KMS-11 (cell line): ENCODE measurements around the gene HDAC3.

Source experiments
- H2AFZ ChIP-seq: fragments of 200-600 bp; sonication (generic); 2 replicates; pipeline ENCODE4 v1.6.1; 2016; ENCODE audit warnings: antibody characterized with exemption, mixed run types, low read depth
- H3K27ac ChIP-seq: fragments of 200-600 bp; sonication (generic); 2 replicates; pipeline ENCODE4 v1.6.1; 2016; ENCODE audit warnings: mild to moderate bottlenecking, mixed run types
- H3K27me3 ChIP-seq: fragments of 200-600 bp; sonication (generic); 2 replicates; pipeline ENCODE4 v1.6.1; 2017; ENCODE audit warnings: mild to moderate bottlenecking, low read depth, mixed run types, moderate library complexity; ENCODE audit not compliant: insufficient read depth
- H3K36me3 ChIP-seq: fragments of 200-600 bp; sonication (generic); 2 replicates; pipeline ENCODE4 v1.6.1; 2017; ENCODE audit warnings: mild to moderate bottlenecking, mixed run types; ENCODE audit not compliant: insufficient read depth
- H3K4me1 ChIP-seq: fragments of 200-600 bp; sonication (generic); 2 replicates; pipeline ENCODE4 v1.6.1; 2016; ENCODE audit warnings: mild to moderate bottlenecking, low read depth, mixed run types; ENCODE audit not compliant: poor library complexity, severe bottlenecking
- H3K4me2 ChIP-seq: fragments of 200-600 bp; sonication (generic); 2 replicates; pipeline ENCODE4 v1.7.0; 2016; ENCODE audit warnings: mild to moderate bottlenecking, mixed run types
- H3K4me3 ChIP-seq: fragments of 200-600 bp; sonication (generic); IDR thresholded peaks from 2 replicates; pipeline ENCODE4 v1.6.1; 2017; ENCODE audit warnings: low read depth, low read length, mixed read lengths; ENCODE audit not compliant: insufficient read depth
- H3K79me2 ChIP-seq: fragments of 200-600 bp; sonication (generic); 2 replicates; pipeline ENCODE4 v1.6.1; 2016; ENCODE audit warnings: low read depth, mixed run types; ENCODE audit not compliant: insufficient read depth
- H3K9ac ChIP-seq: fragments of 200-600 bp; sonication (generic); 2 replicates; pipeline ENCODE4 v1.6.1; 2016; ENCODE audit warnings: mild to moderate bottlenecking, mixed run types
- H4K20me1 ChIP-seq: fragments of 200-600 bp; sonication (generic); 2 replicates; pipeline ENCODE4 v1.6.1; 2016; ENCODE audit warnings: mild to moderate bottlenecking, mixed run types; ENCODE audit not compliant: insufficient read depth
- TF ChIP-seq, protein P1 (sequence below): fragments of 200-600 bp; sonication (generic); conservative IDR thresholded peaks from 2 replicates; pipeline ENCODE4 v1.6.1; 2017; ENCODE audit warnings: low read depth, mild to moderate bottlenecking, antibody characterized with exemption, low read length, moderate library complexity, mixed read lengths

The HDAC3 gene

DNA sequence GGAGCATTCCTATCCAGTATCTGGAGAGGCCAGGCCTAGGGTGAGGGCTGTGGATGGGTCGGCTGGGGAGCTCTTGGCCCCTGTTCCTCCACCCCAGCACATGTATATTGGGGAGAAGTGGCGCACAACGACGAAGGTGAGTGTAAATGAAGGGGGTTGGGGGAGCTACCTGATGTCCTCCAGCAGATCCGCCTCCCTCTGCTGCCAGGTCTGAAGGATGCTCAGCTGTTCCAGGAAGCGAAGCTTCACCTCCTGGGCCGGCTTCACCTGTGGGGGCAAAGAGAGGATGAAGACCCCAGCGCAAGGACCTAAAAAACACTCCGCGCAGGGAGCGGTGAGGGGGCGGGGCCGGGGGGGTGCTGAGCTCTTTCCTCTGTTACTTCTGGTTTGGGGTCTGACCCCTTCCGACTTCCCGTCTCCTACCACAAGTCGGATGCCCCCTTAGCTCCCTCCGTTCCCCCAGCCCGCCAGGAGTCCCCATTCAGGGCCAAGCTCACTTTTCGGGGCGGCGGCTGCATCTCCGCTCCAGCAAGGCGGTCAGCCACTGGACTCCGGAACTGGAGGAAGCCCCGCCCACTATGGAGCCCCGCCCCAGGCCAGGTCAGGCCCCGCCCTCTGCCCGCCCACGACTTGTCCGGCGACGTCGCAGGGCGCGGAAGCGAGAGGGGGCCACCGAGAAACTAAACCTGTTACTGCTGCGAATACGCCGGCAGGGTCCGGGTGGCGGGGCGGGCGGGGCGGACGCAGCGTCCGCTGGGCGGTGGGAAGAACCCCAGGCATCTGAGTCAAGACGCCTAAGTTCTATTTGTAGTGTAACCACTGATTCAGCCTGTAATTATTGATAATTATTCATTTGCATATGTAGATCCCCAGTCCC lies 14.4 kb upstream of the HDAC3 start, which contains the start of gene FCHSD1:
Gene FCHSD1 (minus strand): TSS at position 568 of the 877 bp plus-strand sequence. CDS start 50 bp downstream, at position 518.
- Histone ChIP-seq H3K36me3 (no peaks in the 10 kb centered on the region), H2AFZ (peak within 1 kb of the TSS; percentile 60), H3K27ac (no peak within 1 kb of the TSS), H3K4me2 (peak within 1 kb of the TSS; percentile 48), H3K79me2 (no peaks in the 10 kb centered on the region), H4K20me1 (no peaks in the 10 kb centered on the region), H3K4me1 (peaks cover 4% of the 10 kb centered on the region), H3K27me3 (no peaks in the 10 kb centered on the region), H3K9ac (peak within 1 kb of the TSS; percentile 35; the same call in 1 of the 2 replicates), H3K4me3 (no peak within 1 kb of the TSS)
- TF ChIP-seq, protein P1, sequence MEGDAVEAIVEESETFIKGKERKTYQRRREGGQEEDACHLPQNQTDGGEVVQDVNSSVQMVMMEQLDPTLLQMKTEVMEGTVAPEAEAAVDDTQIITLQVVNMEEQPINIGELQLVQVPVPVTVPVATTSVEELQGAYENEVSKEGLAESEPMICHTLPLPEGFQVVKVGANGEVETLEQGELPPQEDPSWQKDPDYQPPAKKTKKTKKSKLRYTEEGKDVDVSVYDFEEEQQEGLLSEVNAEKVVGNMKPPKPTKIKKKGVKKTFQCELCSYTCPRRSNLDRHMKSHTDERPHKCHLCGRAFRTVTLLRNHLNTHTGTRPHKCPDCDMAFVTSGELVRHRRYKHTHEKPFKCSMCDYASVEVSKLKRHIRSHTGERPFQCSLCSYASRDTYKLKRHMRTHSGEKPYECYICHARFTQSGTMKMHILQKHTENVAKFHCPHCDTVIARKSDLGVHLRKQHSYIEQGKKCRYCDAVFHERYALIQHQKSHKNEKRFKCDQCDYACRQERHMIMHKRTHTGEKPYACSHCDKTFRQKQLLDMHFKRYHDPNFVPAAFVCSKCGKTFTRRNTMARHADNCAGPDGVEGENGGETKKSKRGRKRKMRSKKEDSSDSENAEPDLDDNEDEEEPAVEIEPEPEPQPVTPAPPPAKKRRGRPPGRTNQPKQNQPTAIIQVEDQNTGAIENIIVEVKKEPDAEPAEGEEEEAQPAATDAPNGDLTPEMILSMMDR = no peak

DNA sequence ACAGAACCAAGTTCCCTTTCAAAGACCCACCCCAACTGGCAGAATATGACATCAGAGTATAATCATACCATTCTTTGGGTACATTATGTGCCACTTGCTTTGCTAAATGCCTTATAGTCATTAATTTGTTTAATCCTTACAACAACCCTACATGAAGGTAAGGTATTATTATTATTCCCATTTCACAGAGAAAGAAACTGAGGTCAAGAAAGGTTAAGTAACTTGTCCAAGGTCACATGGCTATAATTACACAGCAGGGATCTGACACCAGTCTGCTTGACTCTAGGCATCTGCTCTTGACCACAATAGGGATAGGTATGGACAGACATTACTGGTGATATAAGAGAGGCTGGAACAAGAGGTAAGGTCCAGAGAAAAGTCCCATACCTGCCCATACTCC lies 13.3 kb upstream of the HDAC3 start:
- TF ChIP-seq, protein P1 = no peak
- Histone ChIP-seq H2AFZ (no peak overlapping the region), H3K4me2 (no peak overlapping the region), H3K36me3 (no peaks in the 10 kb centered on the region), H4K20me1 (no peaks in the 10 kb centered on the region), H3K79me2 (no peaks in the 10 kb centered on the region), H3K27ac (no peak overlapping the region), H3K9ac (no peak overlapping the region), H3K27me3 (no peaks in the 10 kb centered on the region), H3K4me3 (no peak overlapping the region), H3K4me1 (peaks cover 4% of the 10 kb centered on the region)

DNA sequence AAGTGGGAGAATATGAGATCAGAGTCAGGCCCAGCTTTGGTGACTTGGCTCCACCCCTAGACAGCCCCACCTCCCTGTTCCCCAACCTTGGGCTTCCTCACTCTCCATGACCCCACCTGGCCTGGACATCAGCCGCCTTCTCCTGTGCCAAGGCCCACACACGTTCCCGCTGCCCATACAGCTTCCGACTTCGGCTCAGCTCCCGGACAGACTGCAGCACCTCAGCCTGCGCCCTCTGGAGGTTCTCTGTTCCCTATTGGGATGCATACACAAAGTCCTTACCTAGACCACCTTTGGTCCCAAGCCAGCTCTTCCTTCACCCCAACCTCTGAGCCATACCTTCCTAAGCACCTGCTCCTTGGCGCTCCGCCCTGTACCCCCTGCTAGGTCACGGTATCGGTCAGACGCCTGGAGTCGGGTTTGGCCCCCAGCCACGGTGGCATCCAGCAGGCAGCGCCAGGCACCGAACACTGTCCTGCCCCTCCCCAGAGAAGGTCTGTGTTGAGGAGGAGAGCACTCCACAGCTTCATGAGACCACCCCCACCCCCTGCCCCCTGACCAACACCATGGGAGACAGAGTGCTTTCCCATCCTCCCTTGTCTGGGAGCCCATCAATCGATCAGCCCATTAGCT lies 12.5 kb upstream of the HDAC3 start:
- H3K27me3 ChIP-seq = no peaks in the 10 kb centered on the region
- H3K27ac ChIP-seq = no peak overlapping the region
- peaks cover 4% of the 10 kb centered on the region for H3K4me1 ChIP-seq
- no peaks in the 10 kb centered on the region for H4K20me1 ChIP-seq
- H3K4me3 ChIP-seq = no peak overlapping the region
- no peaks in the 10 kb centered on the region for H3K79me2 ChIP-seq
- H3K9ac ChIP-seq = no peak overlapping the region
- H3K36me3 ChIP-seq = no peaks in the 10 kb centered on the region
- TF ChIP-seq, protein P1 = no peak
- H3K4me2 ChIP-seq = no peak overlapping the region
- no peak overlapping the region for H2AFZ ChIP-seq

DNA sequence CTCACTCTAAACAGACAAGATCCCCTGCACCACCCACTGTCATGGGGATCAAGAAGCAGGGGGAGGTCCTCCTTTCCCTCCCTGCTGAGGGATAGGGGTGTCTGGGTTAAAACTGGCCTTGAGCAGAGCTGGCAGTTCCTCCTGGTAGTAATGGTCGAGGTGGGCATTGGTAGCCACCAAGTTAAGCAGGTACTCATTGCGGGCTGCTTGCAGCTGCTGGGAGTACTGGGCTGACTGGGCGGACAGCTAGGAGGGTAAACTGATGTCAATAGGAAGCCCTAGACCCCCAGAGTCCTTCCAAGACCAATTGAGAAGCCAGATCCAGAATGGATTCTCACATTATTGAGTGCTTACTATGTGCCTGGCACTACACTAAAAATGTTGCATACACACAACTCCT lies 11.2 kb upstream of the HDAC3 start:
- no peaks in the 10 kb centered on the region for H3K36me3 ChIP-seq

More for the DNA sequence above, 11.2 kb upstream of the HDAC3 start:
- H3K27me3 ChIP-seq = no peaks in the 10 kb centered on the region
- TF ChIP-seq, protein P1 = no peak
- no peak overlapping the region for H3K27ac ChIP-seq
- peaks cover 4% of the 10 kb centered on the region for H3K4me1 ChIP-seq
- no peak overlapping the region for H2AFZ ChIP-seq
- no peak overlapping the region for H3K4me3 ChIP-seq
- no peaks in the 10 kb centered on the region for H4K20me1 ChIP-seq
- H3K4me2 ChIP-seq = no peak overlapping the region
- no peaks in the 10 kb centered on the region for H3K79me2 ChIP-seq
- H3K9ac ChIP-seq = no peak overlapping the region
